ENCODE measurements around the gene STAT4.

STAT4 gene

DNA sequence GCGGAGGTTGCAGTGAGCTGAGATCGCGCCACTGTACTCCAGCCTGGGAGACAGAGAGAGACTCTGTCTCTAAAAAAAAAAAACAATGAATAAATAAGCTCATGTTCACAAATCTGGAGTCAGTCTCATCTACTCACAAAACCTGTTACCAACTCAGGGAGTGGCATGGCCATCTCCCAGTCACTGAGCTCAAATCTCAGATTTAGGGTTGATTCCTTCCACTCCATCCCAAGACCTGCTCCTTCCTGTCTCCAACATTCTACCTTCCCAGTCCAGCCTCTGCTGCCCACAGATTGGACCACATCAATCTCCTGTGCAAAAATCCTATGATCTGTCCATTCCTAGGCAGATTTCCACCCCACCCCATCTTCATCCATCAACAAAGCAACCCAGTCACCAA, 138.4 kb downstream of the STAT4 start:
- no peaks in the 10 kb centered on the region for H3K27me3 Mint-ChIP-seq (ENCODE audit: low read depth, poor library complexity)
- H3K36me3 Mint-ChIP-seq (ENCODE audit: low read depth): peaks cover 22% of the 10 kb centered on the region
- TF ChIP-seq, protein P1, sequence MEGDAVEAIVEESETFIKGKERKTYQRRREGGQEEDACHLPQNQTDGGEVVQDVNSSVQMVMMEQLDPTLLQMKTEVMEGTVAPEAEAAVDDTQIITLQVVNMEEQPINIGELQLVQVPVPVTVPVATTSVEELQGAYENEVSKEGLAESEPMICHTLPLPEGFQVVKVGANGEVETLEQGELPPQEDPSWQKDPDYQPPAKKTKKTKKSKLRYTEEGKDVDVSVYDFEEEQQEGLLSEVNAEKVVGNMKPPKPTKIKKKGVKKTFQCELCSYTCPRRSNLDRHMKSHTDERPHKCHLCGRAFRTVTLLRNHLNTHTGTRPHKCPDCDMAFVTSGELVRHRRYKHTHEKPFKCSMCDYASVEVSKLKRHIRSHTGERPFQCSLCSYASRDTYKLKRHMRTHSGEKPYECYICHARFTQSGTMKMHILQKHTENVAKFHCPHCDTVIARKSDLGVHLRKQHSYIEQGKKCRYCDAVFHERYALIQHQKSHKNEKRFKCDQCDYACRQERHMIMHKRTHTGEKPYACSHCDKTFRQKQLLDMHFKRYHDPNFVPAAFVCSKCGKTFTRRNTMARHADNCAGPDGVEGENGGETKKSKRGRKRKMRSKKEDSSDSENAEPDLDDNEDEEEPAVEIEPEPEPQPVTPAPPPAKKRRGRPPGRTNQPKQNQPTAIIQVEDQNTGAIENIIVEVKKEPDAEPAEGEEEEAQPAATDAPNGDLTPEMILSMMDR (IDR thresholded peaks at IDR 0.05): no peak
- peaks cover 5% of the 10 kb centered on the region for H3K9me3 Mint-ChIP-seq
- no peak overlapping the region for H3K4me3 Mint-ChIP-seq
- no peaks in the 10 kb centered on the region for H3K4me1 Mint-ChIP-seq
- no peak overlapping the region for H3K27ac Mint-ChIP-seq
- DNase-seq: no peak

DNA sequence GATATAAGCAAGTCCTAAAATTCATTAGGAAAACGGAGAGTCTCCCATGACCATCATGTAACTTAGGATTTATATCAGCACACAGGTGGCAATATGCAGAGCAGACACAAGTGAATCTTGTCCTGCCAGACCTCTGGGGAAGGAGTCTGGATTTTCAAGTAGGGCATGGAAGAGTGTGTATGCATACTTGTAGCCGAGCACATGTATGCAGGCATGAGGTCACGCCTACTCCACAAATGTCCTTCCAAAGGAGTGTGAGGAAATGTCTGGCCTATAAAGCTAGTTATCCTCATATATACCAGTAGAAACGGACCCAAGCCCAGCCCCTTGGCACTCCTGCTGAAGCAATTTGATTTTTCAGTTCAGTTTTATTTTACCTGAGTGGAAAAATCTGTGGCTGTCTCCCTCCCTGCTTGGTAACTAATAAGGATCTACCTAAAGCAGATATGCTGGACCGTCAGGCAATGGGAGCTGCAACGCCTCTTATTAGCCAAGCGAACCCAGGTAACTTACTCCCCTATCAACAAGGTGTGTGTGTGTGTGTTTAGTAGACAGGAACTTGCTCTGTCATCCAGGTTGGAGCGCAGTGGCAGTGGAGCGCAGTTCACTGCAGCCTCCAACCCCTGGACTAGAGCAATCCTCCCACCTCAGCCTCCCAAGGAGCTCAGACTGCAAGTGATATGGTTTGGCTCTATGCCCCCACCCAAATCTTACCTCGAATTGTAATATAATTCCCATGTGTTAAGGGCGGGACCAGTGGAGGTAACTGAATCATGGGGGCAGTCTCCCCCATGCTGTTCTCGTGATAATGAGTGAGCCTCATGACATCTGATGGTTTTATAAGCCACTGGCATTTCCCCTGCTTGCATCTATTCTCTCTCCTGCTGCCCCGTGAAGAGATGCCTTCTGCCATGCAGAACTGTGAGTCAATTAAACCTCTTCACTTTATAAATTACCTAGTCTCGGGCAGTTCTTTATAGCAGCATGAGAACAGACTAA, 139.6 kb downstream of the STAT4 start:
- no peaks in the 10 kb centered on the region for H3K27me3 Mint-ChIP-seq (ENCODE audit: low read depth, poor library complexity)
- TF ChIP-seq, protein P1 (IDR thresholded peaks at IDR 0.05): no peak
- no peak overlapping the region for H3K27ac Mint-ChIP-seq
- no peaks in the 10 kb centered on the region for H3K4me1 Mint-ChIP-seq
- DNase-seq: no peak
- no peak overlapping the region for H3K4me3 Mint-ChIP-seq
- H3K9me3 Mint-ChIP-seq: no peaks in the 10 kb centered on the region
- peaks cover 30% of the 10 kb centered on the region for H3K36me3 Mint-ChIP-seq (ENCODE audit: low read depth)

DNA sequence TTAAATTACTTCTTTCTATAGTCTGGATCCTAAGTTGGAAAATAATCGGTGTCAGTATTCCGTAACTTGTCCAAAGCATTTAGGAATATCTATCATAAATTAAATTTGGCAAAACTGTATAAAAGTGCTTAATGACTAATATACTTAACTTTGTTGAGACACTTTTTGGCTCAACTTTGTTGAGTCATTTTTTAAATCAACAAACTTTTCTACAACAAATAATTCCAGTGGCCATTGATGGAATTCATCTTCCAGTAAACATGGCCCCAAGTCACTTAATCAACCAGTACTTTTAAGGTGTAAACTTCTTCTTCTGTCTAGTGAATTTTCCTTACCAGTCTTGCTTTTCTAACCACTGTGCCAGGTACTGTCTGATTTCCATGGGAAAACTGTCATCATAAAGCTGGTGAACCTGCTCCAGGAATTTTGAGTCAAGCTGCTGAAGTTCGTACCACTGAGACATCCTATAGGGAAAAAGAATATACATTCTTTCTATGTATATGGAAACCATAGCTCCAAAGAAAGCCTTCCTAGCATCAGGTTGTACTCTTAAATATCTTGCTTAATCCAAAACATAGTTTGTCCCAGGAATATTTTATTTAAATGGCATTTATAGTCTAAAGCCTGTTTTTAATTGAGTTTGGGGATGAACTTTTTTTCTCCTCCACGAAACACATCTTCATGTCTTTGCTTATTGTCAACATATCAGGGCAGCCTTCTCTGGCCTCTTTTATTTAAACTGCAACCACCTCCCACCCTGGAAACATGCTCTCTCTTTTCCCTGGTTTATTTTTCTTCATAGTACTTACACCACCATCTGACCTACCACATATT, 141.0 kb downstream of the STAT4 start:
- Mint-ChIP-seq H3K27me3 (ENCODE audit: low read depth, poor library complexity) (no peaks in the 10 kb centered on the region), H3K4me1 (no peaks in the 10 kb centered on the region), H3K4me3 (no peak overlapping the region), H3K36me3 (ENCODE audit: low read depth) (peaks cover 37% of the 10 kb centered on the region), H3K9me3 (no peaks in the 10 kb centered on the region), H3K27ac (no peak overlapping the region)
- no peak for DNase-seq
- TF ChIP-seq, protein P1 (IDR thresholded peaks at IDR 0.05): no peak

DNA sequence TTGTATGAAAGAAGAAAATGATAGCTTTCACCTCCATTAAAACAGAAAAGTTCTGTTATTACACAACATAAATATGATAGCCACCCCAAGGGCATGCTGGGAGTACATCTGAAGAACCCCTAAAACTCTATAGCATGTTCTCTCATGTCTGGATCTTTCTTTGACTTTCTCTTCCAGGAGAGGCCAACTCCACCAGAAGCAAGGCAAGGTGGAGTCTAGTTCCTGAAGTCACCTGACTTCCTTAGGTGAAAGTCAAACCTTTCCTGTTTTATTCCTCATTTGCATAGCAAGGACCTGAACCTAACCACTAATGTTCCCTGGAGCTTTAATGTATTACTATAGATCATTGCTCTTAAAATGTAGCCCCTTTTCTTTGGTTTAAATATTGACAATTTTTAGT, 142.5 kb downstream of the STAT4 start:
- TF ChIP-seq, protein P1 (IDR thresholded peaks at IDR 0.05): no peak
- H3K4me3 Mint-ChIP-seq: no peak overlapping the region

DNA sequence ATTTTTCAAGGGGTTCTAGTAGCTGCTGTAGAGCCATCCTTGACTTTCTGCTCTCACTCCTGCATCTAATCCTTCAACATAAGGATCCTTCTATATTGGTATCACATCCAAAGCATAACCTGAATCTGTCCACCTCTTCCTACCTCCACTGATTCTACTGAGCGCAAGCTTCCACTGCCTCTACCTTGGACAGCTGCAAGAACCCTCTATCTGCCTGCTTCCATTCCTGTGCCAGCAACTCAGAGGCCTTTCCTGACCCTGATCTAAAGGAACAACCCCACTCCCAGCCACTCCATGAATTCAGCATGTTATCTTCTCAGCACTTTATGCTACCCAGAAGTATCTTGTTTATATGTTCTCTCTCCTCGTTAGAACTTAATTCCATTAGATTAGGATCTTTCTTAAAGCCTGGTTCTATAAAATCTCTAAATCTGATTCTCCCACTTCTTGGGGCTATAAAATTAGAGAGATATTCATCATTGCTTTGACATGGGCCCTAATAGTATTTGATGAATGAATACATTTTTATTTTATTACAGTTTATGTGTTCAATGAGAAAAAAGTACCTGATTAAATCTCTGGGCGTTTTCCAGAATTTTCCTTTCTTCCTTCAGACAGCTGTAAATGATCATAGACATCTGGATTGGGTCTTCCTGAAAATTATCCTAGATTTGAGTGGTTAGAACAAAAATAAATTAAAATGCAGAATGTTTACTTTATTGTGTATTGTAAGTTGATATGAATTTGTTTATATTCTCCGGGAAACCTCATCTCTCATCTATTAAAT, 143.6 kb downstream of the STAT4 start:
- DNase-seq: no peak
- Mint-ChIP-seq H3K27me3 (ENCODE audit: low read depth, poor library complexity) (no peaks in the 10 kb centered on the region), H3K4me3 (no peak overlapping the region), H3K9me3 (peaks cover 3% of the 10 kb centered on the region), H3K27ac (no peak overlapping the region), H3K4me1 (no peaks in the 10 kb centered on the region), H3K36me3 (ENCODE audit: low read depth) (peaks cover 63% of the 10 kb centered on the region)
- TF ChIP-seq, protein P1 (IDR thresholded peaks at IDR 0.05): no peak

More for the DNA sequence above, 142.5 kb downstream of the STAT4 start:
- Mint-ChIP-seq H3K4me1 (no peaks in the 10 kb centered on the region), H3K36me3 (ENCODE audit: low read depth) (peaks cover 52% of the 10 kb centered on the region), H3K9me3 (peaks cover 3% of the 10 kb centered on the region), H3K27ac (no peak overlapping the region), H3K27me3 (ENCODE audit: low read depth, poor library complexity) (no peaks in the 10 kb centered on the region)
- no peak for DNase-seq

Measured in nephron progenitor cell (in vitro differentiated cells).